IMR-90 (cell line): Measurements from ENCODE around the gene AFG3L2. TPM values are rescaled to one million over a fixed set of nuclear protein-coding genes. Genes with fewer than 3 reads are reported as not detected.

Experiments used
- ATAC-seq: fragments of 200-7000 bp; cut with Tn5 transposase; 2 replicates; pipeline ENCODE4 v1.9.1; 2020; ENCODE audit warnings: low read depth, mild to moderate bottlenecking, moderate library complexity
- BruUV-seq: library from RNA; stranded (reverse); fragments of 400-500 nt; replicated peaks from 2 replicates; lab custom pipeline; 2021; lab: Mats Ljungman, UMichigan
- CTCF ChIA-PET: fragments of 300-600 bp; formaldehyde crosslinking; extraction: SDS; loops from one replicate; lab custom pipeline; 2021; ENCODE audit warnings: antibody characterized with exemption; lab: Yijun Ruan, JAX
- POLR2A ChIA-PET: fragments of 300-600 bp; sonication (Branson Sonifier 250); formaldehyde crosslinking; loops from one replicate; lab custom pipeline; 2022; ENCODE audit warnings: antibody characterized with exemption; ENCODE audit not compliant: unreplicated experiment; lab: Charles Lee
- DNase-seq: peaks from one replicate; pipeline ENCODE4 v3.0.0; 2013
- H2AFZ ChIP-seq: replicated peaks from 2 replicates; pipeline ENCODE3; 2013; ENCODE audit warnings: low read length, mild to moderate bottlenecking; ENCODE audit not compliant: poor library complexity
- H2AK5ac ChIP-seq: 2 replicates; pipeline ENCODE4 v1.6.1; 2013; ENCODE audit warnings: low read depth, low read length, inconsistent platforms
- H2AK9ac ChIP-seq: replicated peaks from 2 replicates; pipeline ENCODE3; 2013; ENCODE audit warnings: mild to moderate bottlenecking, low read depth, low read length, moderate library complexity; ENCODE audit not compliant: poor library complexity
- H2BK120ac ChIP-seq: 2 replicates; pipeline ENCODE4 v1.6.1; 2013; ENCODE audit warnings: low read depth, low read length, inconsistent platforms
- H2BK15ac ChIP-seq: 3 replicates; pipeline ENCODE4 v1.6.1; 2013; ENCODE audit warnings: low read depth, low read length, inconsistent platforms
- H2BK20ac ChIP-seq: 2 replicates; pipeline ENCODE4 v1.6.1; 2013; ENCODE audit warnings: low read depth, mild to moderate bottlenecking, inconsistent platforms, low read length, moderate library complexity
- H2BK5ac ChIP-seq: 2 replicates; pipeline ENCODE4 v1.6.1; 2013; ENCODE audit warnings: mild to moderate bottlenecking, low read depth, low read length, inconsistent platforms; ENCODE audit not compliant: poor library complexity, severe bottlenecking
- H3K14ac ChIP-seq: replicated peaks from 2 replicates; pipeline ENCODE4 v1.6.1; 2013; ENCODE audit warnings: low read depth, low read length, inconsistent platforms
- H3K18ac ChIP-seq: 2 replicates; pipeline ENCODE4 v1.6.1; 2013; ENCODE audit warnings: low read depth, low read length, control low read depth
- H3K23ac ChIP-seq: 2 replicates; pipeline ENCODE4 v1.6.1; 2013; ENCODE audit warnings: low read depth, low read length, inconsistent platforms
- H3K27ac ChIP-seq: 2 replicates; pipeline ENCODE4 v1.5.1; 2013; ENCODE audit warnings: mild to moderate bottlenecking, control low read depth, low read length; ENCODE audit not compliant: insufficient read depth
- H3K27me3 ChIP-seq: 2 replicates; pipeline ENCODE4 v1.6.1; 2013; ENCODE audit warnings: low read length; ENCODE audit not compliant: control insufficient read depth, insufficient read depth
- H3K36me3 ChIP-seq: 2 replicates; pipeline ENCODE4 v1.6.1; 2013; ENCODE audit warnings: low read length, mixed read lengths; ENCODE audit not compliant: control insufficient read depth, insufficient read depth
- H3K4ac ChIP-seq: 2 replicates; pipeline ENCODE4 v1.6.1; 2013; ENCODE audit warnings: low read depth, low read length, inconsistent platforms
- H3K4me1 ChIP-seq: 2 replicates; pipeline ENCODE4 v1.6.1; 2013; ENCODE audit warnings: low read length, mixed read lengths; ENCODE audit not compliant: control insufficient read depth, insufficient read depth
- H3K4me2 ChIP-seq: 2 replicates; pipeline ENCODE4 v1.6.1; 2013; ENCODE audit warnings: low read depth, mild to moderate bottlenecking, control low read depth, low read length, moderate library complexity
- H3K4me3 ChIP-seq: 2 replicates; pipeline ENCODE4 v1.5.1; 2013; ENCODE audit warnings: low read depth, mild to moderate bottlenecking, control low read depth, low read length, moderate library complexity; ENCODE audit not compliant: insufficient read depth
- H3K56ac ChIP-seq: 2 replicates; pipeline ENCODE4 v1.6.1; 2013; ENCODE audit warnings: low read length, inconsistent platforms; ENCODE audit not compliant: insufficient read depth; ENCODE audit errors: extremely low read depth
- H3K79me1 ChIP-seq, 2 experiments: 2 replicates each; pipeline ENCODE4 v1.6.1; 2013; ENCODE audit warnings: low read length in 2 of 2, inconsistent platforms in 1 of 2, low read depth in 1 of 2
- H3K9ac ChIP-seq: 2 replicates; pipeline ENCODE4 v1.6.1; 2013; ENCODE audit warnings: low read depth, low read length, control low read depth
- H3K9me1 ChIP-seq: 2 replicates; pipeline ENCODE4 v1.6.1; 2013; ENCODE audit warnings: low read length, inconsistent platforms; ENCODE audit not compliant: insufficient read depth
- H3K9me3 ChIP-seq: 2 replicates; pipeline ENCODE4 v1.6.1; 2013; ENCODE audit warnings: low read length; ENCODE audit not compliant: control insufficient read depth, insufficient read depth
- H4K20me1 ChIP-seq: 2 replicates; pipeline ENCODE4 v1.6.1; 2013; ENCODE audit warnings: low read length, inconsistent platforms; ENCODE audit not compliant: insufficient read depth
- H4K5ac ChIP-seq: 2 replicates; pipeline ENCODE4 v1.6.1; 2013; ENCODE audit warnings: mild to moderate bottlenecking, low read depth, low read length, control low read depth
- H4K8ac ChIP-seq, 2 experiments: 2 replicates each; pipeline ENCODE4 v1.6.1; 2013; ENCODE audit warnings: low read depth in 2 of 2, low read length in 2 of 2, control low read depth in 1 of 2, inconsistent platforms in 1 of 2
- H4K91ac ChIP-seq: 2 replicates; pipeline ENCODE4 v1.6.1; 2013; ENCODE audit warnings: low read depth, low read length, inconsistent platforms; ENCODE audit not compliant: insufficient read depth
- CHD1 ChIP-seq: IDR thresholded peaks from 2 replicates; pipeline ENCODE4 v1.6.1; 2012; ENCODE audit warnings: low read depth, low read length, improper control_type of control experiment
- MAFK ChIP-seq: IDR thresholded peaks from 2 replicates; pipeline ENCODE4 v1.6.1; 2012; ENCODE audit warnings: low read depth, low read length, improper control_type of control experiment
- SMC3 ChIP-seq: fragments of 150-350 bp; IDR thresholded peaks from 2 replicates; pipeline ENCODE4 v1.6.1; 2016; ENCODE audit warnings: low read depth, mild to moderate bottlenecking, antibody characterized with exemption, low read length, moderate library complexity
- WGBS, 2 experiments: methylation state at CpG; one replicate each; pipeline versions ENCODE4 v1.1.5 to v1.1.7; 2013; ENCODE audit warnings: missing lambda C conversion rate in 2 of 2; ENCODE audit not compliant: insufficient read length in 1 of 2; ENCODE audit errors: extremely low coverage in 2 of 2; 5-methylcytosine and 5-hydroxymethylcytosine counted together
- dilution Hi-C: fragments of 300-500 bp; cut with HindIII; formaldehyde crosslinking; loops from one replicate; pipeline ENCODE4 v1.14.3; 2018; ENCODE audit warnings: low sequenced_read_pairs; ENCODE audit not compliant: unreplicated experiment
- in situ Hi-C: fragments of 300-500 bp; cut with MboI; formaldehyde crosslinking; loops from 3 replicates; pipeline ENCODE4 v1.14.3; 2019; ENCODE audit warnings: low sequenced_read_pairs, inconsistent platforms, mixed read lengths
- intact Hi-C: fragments of 100-400 bp; cut with micrococcal nuclease; formaldehyde crosslinking; loops from 2 replicates; pipeline ENCODE4 v1.10.0; 2022
- polyA plus RNA-seq, 3 experiments: library from polyadenylated mRNA; depleted of rRNA; stranded (reverse); fragments of >200 nt; gene quantifications; 2 replicates each; pipeline ENCODE4 v1.2.3, GENCODE V29; 2012; ENCODE audit warnings: low replicate concordance in 1 of 3
- total RNA-seq: library from RNA; depleted of rRNA; stranded (reverse); fragments of >200 nt; gene quantifications from 2 replicates; pipeline ENCODE4 v1.2.3, GENCODE V29; 2012

Gene AFG3L2
- total and polyA plus RNA-seq, 2 of the 4 experiments (the other 2 are of a cell fraction) = 26.9 to 37.6 TPM

DNA sequence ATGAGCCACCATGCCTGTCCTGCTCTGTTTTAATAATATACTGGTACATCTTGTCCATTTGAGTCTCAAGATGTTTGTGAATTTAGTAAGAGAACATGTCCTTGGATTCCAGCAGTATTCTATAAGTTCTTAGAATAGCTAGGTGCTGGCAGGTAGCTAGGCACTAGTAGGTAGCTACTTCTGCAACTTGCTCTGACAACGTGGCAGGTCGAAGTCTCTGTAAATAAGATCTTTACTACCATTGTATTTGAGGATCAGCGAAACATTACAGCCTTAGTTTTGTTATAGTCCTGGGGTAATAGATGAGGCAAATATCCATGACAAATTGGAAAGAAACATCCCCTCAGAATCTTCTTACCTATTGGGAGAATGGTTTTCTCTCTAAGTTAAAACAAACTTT lies 16.5 kb upstream of the AFG3L2 start:
- Histone ChIP-seq H3K18ac (no peak overlapping the region), H3K4me3 (no peak overlapping the region), H3K36me3 (no peaks in the 10 kb centered on the region), H3K79me1 (no peaks in the 10 kb centered on the region), H2AK9ac (no peak overlapping the region), H2BK120ac (no peak overlapping the region), H2AFZ (no peak overlapping the region), H2AK5ac (no peak overlapping the region), H3K27me3 (0 out of 2 replicates have a peak, but pooled peaks cover 3% of the 10 kb centered on the region), H3K4me2 (no peak overlapping the region), H3K9me3 (no peaks in the 10 kb centered on the region), H3K9me1 (no peaks in the 10 kb centered on the region), H2BK5ac (no peak overlapping the region), H2BK20ac (no peak overlapping the region), H4K8ac (no peak overlapping the region), H3K4me1 (no peaks in the 10 kb centered on the region), H4K20me1 (no peaks in the 10 kb centered on the region), H3K9ac (no peak overlapping the region), H3K56ac (no peak overlapping the region), H3K27ac (no peak overlapping the region), H4K5ac (no peak overlapping the region), H4K91ac (no peak overlapping the region), H3K4ac (no peak overlapping the region), H3K23ac (no peak overlapping the region), H3K14ac (no peak overlapping the region), H2BK15ac (no peak overlapping the region)
- POLR2A ChIA-PET = interaction anchor here (0.7 kb wide), 1 partner anchor 269 kb away, joined by 4 read pairs; no protein-coding TSS in a partner anchor
- CTCF ChIA-PET = interaction anchor here (0.8 to 1.3 kb wide), 5 partner anchors 10 to 269 kb away, joined by 3 to 7 read pairs (median 4); partner anchors contain the start of gene AFG3L2
- intact Hi-C loops = loop anchor here (5.0 kb wide), 1 partner anchor 139 kb away; no protein-coding TSS in a partner anchor
- no TSS peak for BruUV-seq
- ATAC-seq = no peak
- WGBS, 2 experiments = no CpG with 5 or more reads among the region's 3 CpGs
- TF ChIP-seq CHD1 = no peak
- TF ChIP-seq MAFK = no peak
- TF ChIP-seq SMC3 = no peak
- dilution Hi-C loops = no loop called here
- in situ Hi-C loops = loop anchor here (5.0 kb wide), 1 partner anchor 274 kb away; no protein-coding TSS in a partner anchor
- DNase-seq = no peak
